Cardiac muscle cell (in vitro differentiated cells and primary cell): ENCODE measurements around the gene PGLYRP3. TPM values are rescaled to one million over a fixed set of nuclear protein-coding genes. Genes with fewer than 3 reads are reported as not detected.
"Not testable (repeated sequence)": the region's sequence is repeated elsewhere in the genome, so short reads cannot be mapped to it uniquely, and the experiment has no call there.

ENCODE experiments used
- DNase-seq, 2 donors: peaks; one replicate each; pipeline versions ENCODE4 v3.0.0 to v3.0.0-alpha.2; 2010 to 2017; ENCODE audit warnings: low read depth in 1 of 2, low spot score in 1 of 2
- H3K27ac ChIP-seq: fragments of 200-600 bp; sonication (generic); 2 replicates; pipeline ENCODE4 v1.5.1; 2016
- H3K27me3 ChIP-seq: fragments of 200-600 bp; sonication (generic); 2 replicates; pipeline ENCODE4 v1.6.0; 2016; ENCODE audit warnings: control low read depth
- H3K36me3 ChIP-seq: fragments of 200-600 bp; sonication (generic); 2 replicates; pipeline ENCODE4 v1.5.1; 2016; ENCODE audit warnings: control low read depth
- H3K4me1 ChIP-seq: fragments of 200-600 bp; sonication (generic); 2 replicates; pipeline ENCODE4 v1.8.1; 2017; ENCODE audit warnings: low read depth, mild to moderate bottlenecking, mixed run types
- H3K4me3 ChIP-seq: fragments of 200-600 bp; sonication (generic); 2 replicates; pipeline ENCODE4 v1.5.1; 2016; ENCODE audit warnings: mild to moderate bottlenecking
- H3K9me3 ChIP-seq: fragments of 200-600 bp; sonication (generic); 2 replicates; pipeline ENCODE4 v1.5.1; 2017; ENCODE audit warnings: low read depth, mild to moderate bottlenecking, control low read depth
- CTCF ChIP-seq: IDR thresholded peaks from 2 replicates; pipeline ENCODE4 v1.5.1; 2012; ENCODE audit warnings: low read depth, mild to moderate bottlenecking, low read length
- polyA plus RNA-seq: library from polyadenylated mRNA; unstranded; fragments of >200 nt; fragmentation: Nextera tagmentation; extraction: Ambion mirVana; gene quantifications from 2 replicates; pipeline ENCODE4 v1.2.1, GENCODE V29; 2016
- total RNA-seq: library from RNA; depleted of rRNA; stranded (reverse); fragments of >200 nt; gene quantifications from 2 replicates; pipeline ENCODE4 v1.2.3, GENCODE V29; 2016

PGLYRP3 gene
- total and polyA plus RNA-seq, 2 experiments from 2014 or later: not detected

- no peak for TF ChIP-seq CTCF
- no peak for DNase-seq
- H3K27ac ChIP-seq: no peak overlapping the region
Measured at GRCh38 chr1:153336650-153337049, 23.9 kb upstream of the PGLYRP3 start.

GRCh38 chr1:153333902-153334301 is 21.1 kb upstream of the PGLYRP3 start:
- no peak for DNase-seq
- H3K9me3 ChIP-seq: no peaks in the 10 kb centered on the region
- no peaks in the 10 kb centered on the region for H3K36me3 ChIP-seq
- H3K4me1 ChIP-seq: peaks cover 14% of the 10 kb centered on the region
- H3K27me3 ChIP-seq: no peaks in the 10 kb centered on the region
- no peak for TF ChIP-seq CTCF
- H3K4me3 ChIP-seq: no peak overlapping the region
- no peak overlapping the region for H3K27ac ChIP-seq

More at GRCh38 chr1:153336650-153337049, 23.9 kb upstream of the PGLYRP3 start:
- no peaks in the 10 kb centered on the region for H3K9me3 ChIP-seq
- no peaks in the 10 kb centered on the region for H3K27me3 ChIP-seq
- no peaks in the 10 kb centered on the region for H3K36me3 ChIP-seq
- H3K4me3 ChIP-seq: no peak overlapping the region
- H3K4me1 ChIP-seq: peaks cover 25% of the 10 kb centered on the region

- Histone ChIP-seq H3K27ac (no peak overlapping the region), H3K36me3 (no peaks in the 10 kb centered on the region), H3K4me3 (no peak overlapping the region), H3K9me3 (no peaks in the 10 kb centered on the region), H3K4me1 (no peaks in the 10 kb centered on the region), H3K27me3 (no peaks in the 10 kb centered on the region)
- no peak for TF ChIP-seq CTCF
- no peak for DNase-seq
Measured at GRCh38 chr1:153324912-153325311, 12.2 kb upstream of the PGLYRP3 start.

GRCh38 chr1:153322568-153322967 is 9.8 kb upstream of the PGLYRP3 start:
- TF ChIP-seq CTCF: no peak
- no peaks in the 10 kb centered on the region for H3K27me3 ChIP-seq
- H3K4me3 ChIP-seq: no peak overlapping the region
- no peaks in the 10 kb centered on the region for H3K9me3 ChIP-seq
- no peak for DNase-seq
- H3K27ac ChIP-seq: no peak overlapping the region
- no peaks in the 10 kb centered on the region for H3K4me1 ChIP-seq
- no peaks in the 10 kb centered on the region for H3K36me3 ChIP-seq

GRCh38 chr1:153318145-153318544 is 5.4 kb upstream of the PGLYRP3 start:
- H3K36me3 ChIP-seq, H3K9me3 ChIP-seq, H3K27me3 ChIP-seq, H3K4me3 ChIP-seq, H3K4me1 ChIP-seq, H3K27ac ChIP-seq, DNase-seq: not testable (repeated sequence)

- not testable (repeated sequence) for H3K9me3 ChIP-seq, H3K27me3 ChIP-seq, H3K4me3 ChIP-seq, H3K27ac ChIP-seq, H3K4me1 ChIP-seq, H3K36me3 ChIP-seq, DNase-seq
Measured at GRCh38 chr1:153316013-153316412, 3.3 kb upstream of the PGLYRP3 start.

GRCh38 chr1:153314388-153314787 is 1.6 kb upstream of the PGLYRP3 start:
- H3K4me3 ChIP-seq, H3K36me3 ChIP-seq, DNase-seq, H3K9me3 ChIP-seq, H3K27ac ChIP-seq, H3K4me1 ChIP-seq, H3K27me3 ChIP-seq: not testable (repeated sequence)
